Pancreas (tissue), 10 donors: ENCODE measurements around the gene KRTAP4-12. TPM values are rescaled to one million over a fixed set of nuclear protein-coding genes. Genes with fewer than 3 reads are reported as not detected.
"Not testable (repeated sequence)": the region's sequence is repeated elsewhere in the genome, so short reads cannot be mapped to it uniquely, and the experiment has no call there.

ENCODE experiments used
- ATAC-seq, 4 donors: fragments of 200-7000 bp; cut with Tn5 transposase; one replicate each; pipeline versions ENCODE4 v1.8.0 to v1.9.1; 2020; ENCODE audit warnings: mild to moderate bottlenecking in 4 of 4, moderate library complexity in 4 of 4
- DNase-seq, 6 donors: peaks; one replicate each; pipeline ENCODE4 v3.0.0-alpha.2; 2020
- FAIRE-seq: peaks from 2 replicates; lab custom pipeline; 2012; peaks lifted over from hg19 to GRCh38; lab: Jason Lieb, UNC
- H3K27ac ChIP-seq, 4 donors: fragments of 200-600 bp; sonication (generic); 1 replicate in 3 of 4; 2 replicates in 1 of 4; pipeline versions ENCODE4 v1.5.0 to v1.8.0; 2020
- H3K27me3 ChIP-seq, 4 donors: fragments of 200-600 bp; one replicate each; pipeline ENCODE4 v1.8.0; 2021
- H3K36me3 ChIP-seq, 3 donors: fragments of 200-600 bp; sonication (generic) in 1 of 3; one replicate each; pipeline versions ENCODE4 v1.5.0 to v1.8.0; 2020 to 2021
- H3K4me1 ChIP-seq, 3 donors: fragments of 200-600 bp; one replicate each; pipeline ENCODE4 v1.8.0; 2021
- H3K4me3 ChIP-seq, 4 donors: fragments of 200-600 bp; sonication (generic) in 2 of 4; one replicate each; pipeline versions ENCODE4 v1.5.0 to v1.8.0; 2020 to 2021
- H3K9me3 ChIP-seq, 4 donors: fragments of 200-600 bp; one replicate each; pipeline ENCODE4 v1.8.0; 2021
- WGBS, 2 donors: extraction: QIAGEN DNeasy Blood & Tissue Kit; methylation state at CpG; one replicate each; pipeline ENCODE4 v1.1.7; 2013; 5-methylcytosine and 5-hydroxymethylcytosine counted together
- intact Hi-C, 3 donors: fragments of 100-400 bp; cut with DNase I; formaldehyde crosslinking; loops; one replicate each; pipeline versions ENCODE4 v1.11.1 to v1.14.2; 2022
- polyA plus RNA-seq, 2 donors: library from polyadenylated mRNA; stranded (reverse); fragments of 200-250 nt; gene quantifications; one replicate each; pipeline ENCODE4 v1.2.3, GENCODE V29; 2013
- total RNA-seq, 6 donors: library from RNA; stranded (reverse); fragmentation: NEBNext Ultra II Directional in 4 of 6; extraction: Animal tissue kit (Norgen Biotek cat#: 25700) in 4 of 6; gene quantifications; one replicate each; pipeline versions ENCODE4 v1.2.1 to v1.2.4, GENCODE V29; 2021 to 2023
- TF ChIP-seq, protein P1 (sequence below), 4 donors: fragments of 200-600 bp; sonication (generic) in 3 of 4; IDR thresholded peaks; one replicate each; pipeline versions ENCODE4 v1.5.0 to v1.8.0; 2021; ENCODE audit warnings: antibody characterized with exemption in 4 of 4
- donor health status: healthy with polysubstance abuse.
- donor health status: DM: no; HTN: no; CAD: no; lungs with moderate emphysema.
- donor health status: DM: no; HTN: no; CAD: no.
- donor health status: control.
- donor health status: control.
- donor health status: Bipolar disorder and iron deficiency.
- donor health status: DM: yes; HTN: yes; CAD: no.
- donor health status: DM: no; HTN: no; CAD: no.
- donor health status: DM: no; HTN: no; CAD: no.
- donor health status: DM: yes; HTN: yes; CAD: no.

Gene KRTAP4-12
- total and polyA plus RNA-seq, 8 donors, result not detected

DNA sequence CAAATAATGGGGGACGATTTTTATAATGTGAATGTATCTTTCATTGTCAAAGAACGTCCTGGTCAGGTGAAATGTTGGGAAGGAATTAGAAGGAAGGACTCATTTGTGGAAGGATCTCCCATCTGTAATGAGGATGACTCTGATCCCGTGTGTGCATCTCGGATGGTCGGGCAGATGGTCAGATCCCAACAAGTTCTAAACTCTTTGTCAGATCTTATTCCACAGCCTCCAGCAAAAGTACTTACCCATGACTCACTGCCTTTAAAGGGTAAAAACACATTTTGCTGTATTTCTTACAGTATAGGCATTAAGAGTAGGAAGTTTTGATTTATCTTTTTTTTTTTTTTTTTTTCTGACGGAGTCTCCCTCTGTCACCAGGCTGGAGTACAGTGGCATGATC, 25.5 kb downstream of the KRTAP4-12 start:
- Histone ChIP-seq H3K9me3 (no peaks in the 10 kb centered on the region), H3K27ac (no peak overlapping the region), H3K4me3 (no peak overlapping the region), H3K36me3 (no peaks in the 10 kb centered on the region), H3K27me3 (no peaks in the 10 kb centered on the region), H3K4me1 (no peaks in the 10 kb centered on the region)
- DNase-seq (no peak), ATAC-seq (no peak), FAIRE-seq (no peak)
- TF ChIP-seq, protein P1, sequence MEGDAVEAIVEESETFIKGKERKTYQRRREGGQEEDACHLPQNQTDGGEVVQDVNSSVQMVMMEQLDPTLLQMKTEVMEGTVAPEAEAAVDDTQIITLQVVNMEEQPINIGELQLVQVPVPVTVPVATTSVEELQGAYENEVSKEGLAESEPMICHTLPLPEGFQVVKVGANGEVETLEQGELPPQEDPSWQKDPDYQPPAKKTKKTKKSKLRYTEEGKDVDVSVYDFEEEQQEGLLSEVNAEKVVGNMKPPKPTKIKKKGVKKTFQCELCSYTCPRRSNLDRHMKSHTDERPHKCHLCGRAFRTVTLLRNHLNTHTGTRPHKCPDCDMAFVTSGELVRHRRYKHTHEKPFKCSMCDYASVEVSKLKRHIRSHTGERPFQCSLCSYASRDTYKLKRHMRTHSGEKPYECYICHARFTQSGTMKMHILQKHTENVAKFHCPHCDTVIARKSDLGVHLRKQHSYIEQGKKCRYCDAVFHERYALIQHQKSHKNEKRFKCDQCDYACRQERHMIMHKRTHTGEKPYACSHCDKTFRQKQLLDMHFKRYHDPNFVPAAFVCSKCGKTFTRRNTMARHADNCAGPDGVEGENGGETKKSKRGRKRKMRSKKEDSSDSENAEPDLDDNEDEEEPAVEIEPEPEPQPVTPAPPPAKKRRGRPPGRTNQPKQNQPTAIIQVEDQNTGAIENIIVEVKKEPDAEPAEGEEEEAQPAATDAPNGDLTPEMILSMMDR (IDR thresholded peaks at IDR 0.05), result no peak
- intact Hi-C loops, result no loop called here
- WGBS, 2 donors, result 54 to 56% methylated on average over 6 of the region's 6 CpGs

DNA sequence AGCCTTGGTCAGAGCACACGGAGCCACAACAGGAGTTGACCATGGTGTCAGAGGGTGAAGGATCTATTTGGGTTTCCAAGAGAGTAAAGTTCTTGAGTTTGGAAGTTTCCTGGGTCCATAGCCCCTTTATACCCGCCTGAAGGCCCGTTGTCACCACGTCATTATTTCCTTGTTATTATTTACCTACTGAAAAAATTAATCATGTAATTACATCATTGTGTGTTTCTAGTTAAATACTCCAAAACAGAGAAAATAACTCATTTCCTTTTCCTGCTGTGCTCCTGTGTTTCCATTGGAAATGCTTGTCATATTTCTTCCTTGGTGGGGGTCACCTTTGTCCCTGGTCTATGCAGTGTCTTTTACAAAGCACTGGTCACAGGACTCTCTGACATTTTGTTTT, 25.9 kb downstream of the KRTAP4-12 start, which contains the start of gene KRTAP4-8:
Gene KRTAP4-8, minus strand, starts transcription at position 101 of the 400 bp plus-strand sequence. Its CDS starts 58 bp downstream, at position 43.
- DNase-seq (no peak), ATAC-seq (no peak), FAIRE-seq (no peak)
- Histone ChIP-seq H3K27ac (no peak within 1 kb of the TSS), H3K9me3 (no peaks in the 10 kb centered on the region), H3K4me3 (no peak within 1 kb of the TSS), H3K27me3 (no peaks in the 10 kb centered on the region), H3K4me1 (no peaks in the 10 kb centered on the region), H3K36me3 (no peaks in the 10 kb centered on the region)
- 24 to 28% methylated on average over 4 of the region's 4 CpGs for WGBS, 2 donors
- TF ChIP-seq, protein P1 (IDR thresholded peaks at IDR 0.05), result no peak
- intact Hi-C loops, result no loop called here

DNA sequence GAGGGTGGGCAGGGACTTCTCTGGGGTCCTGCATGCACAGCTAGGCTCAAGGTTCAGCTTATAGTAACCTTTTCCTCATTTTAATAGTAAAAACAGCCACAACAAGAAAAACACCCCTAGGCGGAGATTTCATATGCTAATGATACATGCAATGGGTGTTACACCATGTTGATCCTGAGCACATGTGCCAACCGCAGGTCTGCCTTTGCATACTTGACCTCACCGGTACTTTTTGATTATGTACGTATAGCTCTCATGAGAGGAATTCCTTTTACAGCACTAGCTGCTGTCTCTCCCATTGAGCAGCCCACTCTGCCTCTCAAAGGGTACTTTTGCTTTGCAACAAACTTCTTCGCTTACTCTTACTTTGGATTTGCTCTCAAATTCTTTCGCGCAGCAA, 27.9 kb downstream of the KRTAP4-12 start:
- Histone ChIP-seq H3K36me3 (no peaks in the 10 kb centered on the region), H3K9me3 (no peaks in the 10 kb centered on the region), H3K27ac (no peak overlapping the region), H3K4me3 (no peak overlapping the region), H3K4me1 (no peaks in the 10 kb centered on the region), H3K27me3 (no peaks in the 10 kb centered on the region)
- DNase-seq (no peak), ATAC-seq (no peak), FAIRE-seq (no peak)
- intact Hi-C loops, result no loop called here
- WGBS, 2 donors, result 72 to 81% methylated on average over 7 of the region's 7 CpGs
- TF ChIP-seq, protein P1 (IDR thresholded peaks at IDR 0.05), result no peak

DNA sequence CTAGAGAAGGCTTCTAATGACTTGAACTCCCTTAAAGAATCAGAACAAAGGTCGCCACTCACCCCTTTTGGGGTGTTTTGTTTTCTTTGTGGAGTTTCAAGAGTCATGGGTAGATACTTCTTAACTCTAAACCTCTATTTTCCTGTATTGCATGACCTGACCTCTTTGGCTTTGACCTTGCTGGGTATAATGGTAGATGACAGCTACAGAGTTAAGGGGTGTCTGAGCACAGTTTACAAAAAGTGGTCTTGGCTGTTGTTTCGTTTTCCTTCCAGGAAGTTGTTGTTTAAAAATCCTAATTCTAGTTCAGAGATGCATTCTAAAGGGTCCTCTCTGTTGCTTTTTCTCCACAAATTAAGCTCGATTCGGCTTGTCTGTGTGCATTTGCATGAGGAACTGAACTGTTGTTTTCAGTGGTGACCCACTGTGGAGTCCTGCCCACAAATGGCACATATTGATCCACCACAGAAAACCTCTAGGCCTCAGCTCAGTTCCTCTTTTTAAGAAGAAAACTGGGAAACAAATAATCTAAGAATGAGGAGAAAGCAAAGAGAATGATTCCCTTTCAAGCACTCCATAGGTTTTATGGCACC, 35.1 kb downstream of the KRTAP4-12 start:
- ATAC-seq, intact Hi-C loops, H3K27me3 ChIP-seq, H3K4me1 ChIP-seq, H3K27ac ChIP-seq, DNase-seq, FAIRE-seq, H3K9me3 ChIP-seq, H3K4me3 ChIP-seq, H3K36me3 ChIP-seq: not testable (repeated sequence)
- 60 to 65% methylated on average over 4 of the region's 4 CpGs for WGBS, 2 donors

DNA sequence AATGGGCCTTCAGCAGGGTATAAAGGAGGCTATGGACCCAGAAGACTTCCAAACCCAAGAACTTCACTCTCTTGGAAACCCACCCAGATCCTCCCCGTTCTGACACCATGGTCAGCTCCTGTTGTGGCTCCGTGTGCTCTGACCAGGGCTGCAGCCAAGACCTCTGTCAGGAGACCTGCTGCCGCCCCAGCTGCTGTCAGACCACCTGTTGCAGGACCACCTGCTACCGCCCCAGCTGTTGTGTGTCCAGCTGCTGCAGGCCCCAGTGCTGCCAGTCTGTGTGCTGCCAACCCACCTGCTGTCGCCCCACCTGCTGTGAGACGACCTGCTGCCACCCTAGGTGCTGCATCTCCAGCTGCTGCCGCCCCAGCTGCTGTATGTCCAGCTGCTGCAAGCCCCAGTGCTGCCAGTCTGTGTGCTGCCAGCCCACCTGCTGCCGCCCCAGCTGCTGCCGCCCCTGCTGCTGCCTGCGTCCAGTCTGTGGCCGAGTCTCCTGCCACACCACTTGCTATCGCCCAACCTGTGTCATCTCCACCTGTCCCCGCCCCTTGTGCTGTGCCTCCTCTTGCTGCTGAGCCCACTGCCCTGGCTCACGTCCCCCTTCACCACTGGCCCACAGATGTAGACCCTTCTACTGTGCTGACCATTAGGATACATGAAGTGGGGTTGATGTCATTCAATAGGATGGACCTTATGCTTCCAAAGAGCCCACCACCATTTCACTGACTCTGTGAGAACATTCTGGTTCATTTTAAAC, 39.7 kb downstream of the KRTAP4-12 start, which contains the start of gene KRTAP4-7:
Gene KRTAP4-7, plus strand, starts transcription at position 51 of the 757 bp plus-strand sequence. Its CDS starts 57 bp downstream, at position 108.
- DNase-seq, H3K27ac ChIP-seq, ATAC-seq, FAIRE-seq, H3K4me1 ChIP-seq, H3K27me3 ChIP-seq, H3K9me3 ChIP-seq, H3K36me3 ChIP-seq, H3K4me3 ChIP-seq, intact Hi-C loops: not testable (repeated sequence)
- WGBS, 2 donors, result 59 to 64% methylated on average over 9 to 14 of the region's 14 CpGs

DNA sequence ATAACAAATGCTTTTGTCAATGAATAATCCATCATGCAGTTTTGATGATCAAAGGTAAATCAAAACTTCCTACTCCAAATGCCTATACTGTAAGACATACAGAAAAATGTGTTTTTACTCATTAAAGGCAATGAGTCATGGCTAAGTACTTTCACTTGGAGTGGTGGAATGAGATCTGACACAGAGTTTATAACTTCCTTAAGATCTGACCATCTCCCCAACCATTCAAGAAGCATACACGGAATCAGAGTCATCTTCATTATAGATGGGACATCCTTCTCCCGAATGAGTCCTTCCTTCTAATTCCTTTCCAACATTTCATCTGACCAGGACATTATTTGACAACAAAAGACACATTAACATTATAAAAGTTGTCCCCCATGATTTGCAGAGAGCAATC, 40.6 kb downstream of the KRTAP4-12 start:
- H3K9me3 ChIP-seq, H3K27me3 ChIP-seq, intact Hi-C loops, H3K4me1 ChIP-seq, FAIRE-seq, H3K4me3 ChIP-seq, H3K27ac ChIP-seq, ATAC-seq, DNase-seq, H3K36me3 ChIP-seq: not testable (repeated sequence)
- 45 to 56% methylated on average over 2 of the region's 2 CpGs for WGBS, 2 donors
